ENCODE data around the gene CNTNAP2. TPM values are rescaled to one million over a fixed set of nuclear protein-coding genes. Genes with fewer than 3 reads are reported as not detected.

CNTNAP2 gene
- total RNA-seq, 2 donors from 2014 or later = 4.4 to 8.5 TPM

- Histone ChIP-seq H3K36me3 (no peaks in the 10 kb centered on the region), H3K4me1 (no peaks in the 10 kb centered on the region), H3K9ac (ENCODE audit: low read depth in 2 of 2, low read length in 2 of 2) (no peak overlapping the region), H3K27ac (no peak overlapping the region), H3K27me3 (no peaks in the 10 kb centered on the region), H3K4me3 (no peak overlapping the region), H3K9me3 (no peaks in the 10 kb centered on the region)
- TF ChIP-seq CTCF (IDR thresholded peaks at IDR 0.05) = no peak
- DNase-seq = no peak
- intact Hi-C loops (cut with DNase I) = no loop called here
Measured at GRCh38 chr7:147015999-147016398, 899.4 kb downstream of the CNTNAP2 start.

- H3K27me3 ChIP-seq = no peaks in the 10 kb centered on the region
- no peak overlapping the region for H3K27ac ChIP-seq
- no peaks in the 10 kb centered on the region for H3K36me3 ChIP-seq
- H3K9me3 ChIP-seq = no peaks in the 10 kb centered on the region
- intact Hi-C loops (cut with DNase I) = no loop called here
- no peak overlapping the region for H3K4me3 ChIP-seq
- no peak for DNase-seq
- H3K4me1 ChIP-seq = no peaks in the 10 kb centered on the region
- H3K9ac ChIP-seq (ENCODE audit: low read depth in 2 of 2, low read length in 2 of 2) = no peak overlapping the region
- no peak for TF ChIP-seq CTCF (IDR thresholded peaks at IDR 0.05)
Measured at GRCh38 chr7:147022056-147022455, 905.5 kb downstream of the CNTNAP2 start.

- H3K36me3 ChIP-seq = no peaks in the 10 kb centered on the region
- H3K9me3 ChIP-seq = no peaks in the 10 kb centered on the region
- no peaks in the 10 kb centered on the region for H3K4me1 ChIP-seq
- DNase-seq = no peak
- H3K9ac ChIP-seq (ENCODE audit: low read depth in 2 of 2, low read length in 2 of 2) = no peak overlapping the region
- no peak for TF ChIP-seq CTCF (IDR thresholded peaks at IDR 0.05)
- no peak overlapping the region for H3K4me3 ChIP-seq
- no peak overlapping the region for H3K27ac ChIP-seq
- no peaks in the 10 kb centered on the region for H3K27me3 ChIP-seq
- intact Hi-C loops (cut with DNase I) = no loop called here
Measured at GRCh38 chr7:147023440-147023839, 906.8 kb downstream of the CNTNAP2 start.

GRCh38 chr7:147029953-147030352 lies 913.4 kb downstream of the CNTNAP2 start:
- H3K36me3 ChIP-seq = no peaks in the 10 kb centered on the region
- H3K4me3 ChIP-seq = no peak overlapping the region
- H3K9me3 ChIP-seq = no peaks in the 10 kb centered on the region
- no peaks in the 10 kb centered on the region for H3K27me3 ChIP-seq
- intact Hi-C loops (cut with DNase I) = no loop called here
- no peak overlapping the region for H3K27ac ChIP-seq
- no peak for TF ChIP-seq CTCF (IDR thresholded peaks at IDR 0.05)
- DNase-seq = no peak
- H3K4me1 ChIP-seq = no peaks in the 10 kb centered on the region
- H3K9ac ChIP-seq (ENCODE audit: low read depth in 2 of 2, low read length in 2 of 2) = no peak overlapping the region

GRCh38 chr7:147033641-147034040 lies 917.0 kb downstream of the CNTNAP2 start:
- H3K4me1 ChIP-seq = no peaks in the 10 kb centered on the region
- no peak overlapping the region for H3K4me3 ChIP-seq
- no peak for TF ChIP-seq CTCF (IDR thresholded peaks at IDR 0.05)
- H3K27ac ChIP-seq = no peak overlapping the region
- H3K27me3 ChIP-seq = no peaks in the 10 kb centered on the region
- H3K36me3 ChIP-seq = no peaks in the 10 kb centered on the region
- H3K9ac ChIP-seq (ENCODE audit: low read depth in 2 of 2, low read length in 2 of 2) = no peak overlapping the region
- intact Hi-C loops (cut with DNase I) = no loop called here
- DNase-seq = no peak
- no peaks in the 10 kb centered on the region for H3K9me3 ChIP-seq

GRCh38 chr7:147041438-147041837 lies 924.8 kb downstream of the CNTNAP2 start:
- Histone ChIP-seq H3K4me3 (no peak overlapping the region), H3K9ac (ENCODE audit: low read depth in 2 of 2, low read length in 2 of 2) (no peak overlapping the region), H3K9me3 (peaks cover 3% of the 10 kb centered on the region), H3K27ac (no peak overlapping the region), H3K27me3 (no peaks in the 10 kb centered on the region), H3K4me1 (no peaks in the 10 kb centered on the region), H3K36me3 (no peaks in the 10 kb centered on the region)
- intact Hi-C loops (cut with DNase I) = no loop called here
- no peak for DNase-seq
- no peak for TF ChIP-seq CTCF (IDR thresholded peaks at IDR 0.05)
